Ishikawa (cell line): ENCODE data around the gene COX17.

Source experiments
- CEBPB ChIP-seq: IDR thresholded peaks from 2 replicates; pipeline ENCODE4 v1.6.1; 2012
- CREB1 ChIP-seq: IDR thresholded peaks from 2 replicates; pipeline ENCODE4 v1.6.1; 2012; ENCODE audit warnings: low read depth
- EGR1 ChIP-seq: IDR thresholded peaks from 2 replicates; pipeline ENCODE4 v1.6.1; 2012
- EP300 ChIP-seq: IDR thresholded peaks from 2 replicates; pipeline ENCODE4 v1.6.1; 2012; ENCODE audit warnings: borderline replicate concordance
- FOXM1 ChIP-seq: IDR thresholded peaks from 2 replicates; pipeline ENCODE4 v1.6.1; 2012; ENCODE audit warnings: low read depth, borderline replicate concordance
- MAX ChIP-seq: IDR thresholded peaks from 2 replicates; pipeline ENCODE4 v1.6.1; 2012
- NFIC ChIP-seq: IDR thresholded peaks from 2 replicates; pipeline ENCODE4 v1.6.1; 2012
- RAD21 ChIP-seq: IDR thresholded peaks from 2 replicates; pipeline ENCODE4 v1.6.1; 2012; ENCODE audit warnings: low read depth
- REST ChIP-seq: IDR thresholded peaks from 2 replicates; pipeline ENCODE4 v1.6.1; 2012; ENCODE audit warnings: low read depth, mild to moderate bottlenecking
- TAF1 ChIP-seq: IDR thresholded peaks from 2 replicates; pipeline ENCODE4 v1.6.1; 2012; ENCODE audit warnings: low read depth, mild to moderate bottlenecking
- TCF12 ChIP-seq: IDR thresholded peaks from 2 replicates; pipeline ENCODE4 v1.6.1; 2012; ENCODE audit warnings: low read depth
- TEAD4 ChIP-seq: IDR thresholded peaks from 2 replicates; pipeline ENCODE4 v1.6.1; 2012
- USF1 ChIP-seq: IDR thresholded peaks from 2 replicates; pipeline ENCODE4 v1.6.1; 2012
- YY1 ChIP-seq: IDR thresholded peaks from 2 replicates; pipeline ENCODE4 v1.6.1; 2012; ENCODE audit warnings: low read depth
- ZBTB7A ChIP-seq: IDR thresholded peaks from 2 replicates; pipeline ENCODE4 v1.6.1; 2012; ENCODE audit warnings: low read depth

COX17 gene

GRCh38 chr3:119676771-119677640, at the start of gene COX17:
TSS of gene COX17 (minus strand) at chr3:119677406. CDS start at chr3:119677310, 96 bp downstream.
- no peak for TF ChIP-seq CEBPB
- no peak for TF ChIP-seq CREB1
- TF ChIP-seq YY1: 0 out of 2 replicates have a peak, but pooled peaks have one; percentile 26
- TF ChIP-seq EGR1: peak; percentile 68
- no peak for TF ChIP-seq RAD21
- TF ChIP-seq TCF12: peak; percentile 49; the same call in 1 of the 2 replicates
- TF ChIP-seq TEAD4: no peak; the same call in 1 of the 2 replicates
- TF ChIP-seq ZBTB7A: no peak
- TF ChIP-seq FOXM1: no peak
- TF ChIP-seq MAX: peak; percentile 79
- no peak for TF ChIP-seq USF1
- no peak for TF ChIP-seq REST
- TF ChIP-seq NFIC: no peak
- no peak for TF ChIP-seq EP300
- peak; percentile 53 for TF ChIP-seq TAF1

GRCh38 chr3:119726909-119727308, 49.7 kb upstream of the COX17 start:
- no peak for TF ChIP-seq RAD21
- no peak for TF ChIP-seq EGR1
- TF ChIP-seq CEBPB: no peak
- no peak for TF ChIP-seq TCF12
- TF ChIP-seq TEAD4: no peak
- TF ChIP-seq TAF1: no peak
- TF ChIP-seq FOXM1: no peak
- TF ChIP-seq MAX: no peak
- no peak for TF ChIP-seq NFIC
- no peak for TF ChIP-seq EP300
- TF ChIP-seq YY1: no peak
- no peak for TF ChIP-seq REST
- no peak for TF ChIP-seq USF1
- no peak for TF ChIP-seq ZBTB7A
- no peak for TF ChIP-seq CREB1

- no peak for TF ChIP-seq TAF1
- no peak for TF ChIP-seq RAD21
Measured at GRCh38 chr3:119723022-119723421, 45.8 kb upstream of the COX17 start.

- TF ChIP-seq TCF12: no peak
- TF ChIP-seq NFIC: no peak
- no peak for TF ChIP-seq EP300
- no peak for TF ChIP-seq RAD21
Measured at GRCh38 chr3:119717520-119717919, 40.3 kb upstream of the COX17 start.

- no peak for TF ChIP-seq USF1
- no peak for TF ChIP-seq FOXM1
- TF ChIP-seq CREB1: no peak
- TF ChIP-seq ZBTB7A: no peak
- TF ChIP-seq TCF12: no peak
- TF ChIP-seq MAX: no peak
- TF ChIP-seq TAF1: no peak
- TF ChIP-seq EGR1: no peak
Measured at GRCh38 chr3:119716998-119717397, 39.8 kb upstream of the COX17 start.

- no peak for TF ChIP-seq CEBPB
- TF ChIP-seq TCF12: no peak
- TF ChIP-seq MAX: no peak
- TF ChIP-seq RAD21: no peak
- no peak for TF ChIP-seq USF1
- TF ChIP-seq TAF1: no peak
- TF ChIP-seq FOXM1: no peak
- TF ChIP-seq EP300: no peak
- no peak for TF ChIP-seq REST
- no peak for TF ChIP-seq ZBTB7A
Measured at GRCh38 chr3:119715105-119715504, 37.9 kb upstream of the COX17 start.
